Measurements from ENCODE around the gene OCIAD2.

Gene OCIAD2

GRCh38 chr4:48907706-48908477 is 1.3 kb upstream of the OCIAD2 start:
- no peak overlapping the region for H3K4me3 ChIP-seq (ENCODE audit: low read depth, low read length)
- no peaks in the 10 kb centered on the region for H3K27me3 ChIP-seq (ENCODE audit: control insufficient read depth, insufficient read depth, low read length)
- H3K9ac ChIP-seq (ENCODE audit: low read length), result no peak overlapping the region
- H3K27ac ChIP-seq (ENCODE audit: low read depth, low read length), result no peak overlapping the region
- no peaks in the 10 kb centered on the region for H3K9me3 ChIP-seq (ENCODE audit: control insufficient read depth, insufficient read depth, low read depth, low read length)
- H3K4me1 ChIP-seq (ENCODE audit: control insufficient read depth, insufficient read depth, low read length), result peaks cover 16% of the 10 kb centered on the region
- peaks cover 14% of the 10 kb centered on the region for H3K36me3 ChIP-seq (ENCODE audit: control insufficient read depth, insufficient read depth, low read length)

- no peaks in the 10 kb centered on the region for H3K27me3 ChIP-seq (ENCODE audit: control insufficient read depth, insufficient read depth, low read length)
- peaks cover 36% of the 10 kb centered on the region for H3K36me3 ChIP-seq (ENCODE audit: control insufficient read depth, insufficient read depth, low read length)
- H3K27ac ChIP-seq (ENCODE audit: low read depth, low read length), result no peak overlapping the region
- peak overlapping the region; percentile 73 for H3K4me3 ChIP-seq (ENCODE audit: low read depth, low read length)
- H3K9me3 ChIP-seq (ENCODE audit: control insufficient read depth, insufficient read depth, low read depth, low read length), result no peaks in the 10 kb centered on the region
- peaks cover 16% of the 10 kb centered on the region for H3K4me1 ChIP-seq (ENCODE audit: control insufficient read depth, insufficient read depth, low read length)
- H3K9ac ChIP-seq (ENCODE audit: low read length), result peak overlapping the region; percentile 66
These were observed 1.1 kb downstream of the OCIAD2 start for GRCh38 chr4:48905363-48906015.

DNA sequence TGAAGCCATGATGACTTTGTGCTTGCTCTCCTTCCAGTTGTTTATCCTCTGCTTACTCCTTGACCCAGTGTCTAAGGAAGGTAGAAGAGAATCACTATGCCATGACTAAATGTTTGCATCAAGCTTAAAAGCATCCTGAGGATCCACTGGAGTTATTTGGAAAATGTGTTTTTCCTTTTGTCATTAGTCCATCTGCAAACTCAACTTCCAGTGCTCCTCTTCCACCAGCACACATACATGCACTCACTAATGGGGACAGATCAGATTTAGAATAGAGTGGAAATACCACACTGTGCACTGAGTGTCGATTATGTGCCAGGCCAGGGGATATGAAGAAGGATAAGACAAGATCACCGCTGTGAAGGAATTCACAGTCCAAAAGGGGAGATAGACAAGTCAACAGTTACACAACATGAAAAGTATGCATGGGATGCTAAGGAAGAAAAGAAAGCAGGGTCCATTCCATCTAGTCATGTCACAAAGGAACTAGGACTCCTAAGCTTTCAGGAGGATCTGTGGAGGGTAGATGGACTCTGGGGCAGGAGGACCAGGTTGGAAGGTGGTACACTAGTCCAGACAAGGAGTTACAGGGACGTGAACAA is 1.9 kb downstream of the OCIAD2 start:
- no peaks in the 10 kb centered on the region for H3K27me3 ChIP-seq (ENCODE audit: control insufficient read depth, insufficient read depth, low read length)
- peaks cover 16% of the 10 kb centered on the region for H3K4me1 ChIP-seq (ENCODE audit: control insufficient read depth, insufficient read depth, low read length)
- no peak overlapping the region for H3K9ac ChIP-seq (ENCODE audit: low read length)
- no peaks in the 10 kb centered on the region for H3K9me3 ChIP-seq (ENCODE audit: control insufficient read depth, insufficient read depth, low read depth, low read length)
- peaks cover 43% of the 10 kb centered on the region for H3K36me3 ChIP-seq (ENCODE audit: control insufficient read depth, insufficient read depth, low read length)
- H3K27ac ChIP-seq (ENCODE audit: low read depth, low read length), result no peak overlapping the region
- H3K4me3 ChIP-seq (ENCODE audit: low read depth, low read length), result no peak overlapping the region

GRCh38 chr4:48904101-48904500 is 2.5 kb downstream of the OCIAD2 start:
- H3K36me3 ChIP-seq (ENCODE audit: control insufficient read depth, insufficient read depth, low read length), result peaks cover 48% of the 10 kb centered on the region
- H3K9ac ChIP-seq (ENCODE audit: low read length), result no peak overlapping the region
- peaks cover 14% of the 10 kb centered on the region for H3K4me1 ChIP-seq (ENCODE audit: control insufficient read depth, insufficient read depth, low read length)
- H3K9me3 ChIP-seq (ENCODE audit: control insufficient read depth, insufficient read depth, low read depth, low read length), result no peaks in the 10 kb centered on the region
- H3K27ac ChIP-seq (ENCODE audit: low read depth, low read length), result no peak overlapping the region
- no peaks in the 10 kb centered on the region for H3K27me3 ChIP-seq (ENCODE audit: control insufficient read depth, insufficient read depth, low read length)
- H3K4me3 ChIP-seq (ENCODE audit: low read depth, low read length), result no peak overlapping the region

GRCh38 chr4:48902266-48902665 is 4.3 kb downstream of the OCIAD2 start:
- Histone ChIP-seq H3K36me3 (ENCODE audit: control insufficient read depth, insufficient read depth, low read length) (peaks cover 65% of the 10 kb centered on the region), H3K9me3 (ENCODE audit: control insufficient read depth, insufficient read depth, low read depth, low read length) (no peaks in the 10 kb centered on the region), H3K27me3 (ENCODE audit: control insufficient read depth, insufficient read depth, low read length) (no peaks in the 10 kb centered on the region), H3K4me1 (ENCODE audit: control insufficient read depth, insufficient read depth, low read length) (peaks cover 14% of the 10 kb centered on the region), H3K27ac (ENCODE audit: low read depth, low read length) (no peak overlapping the region), H3K9ac (ENCODE audit: low read length) (no peak overlapping the region), H3K4me3 (ENCODE audit: low read depth, low read length) (no peak overlapping the region)

- H3K36me3 ChIP-seq (ENCODE audit: control insufficient read depth, insufficient read depth, low read length), result peaks cover 75% of the 10 kb centered on the region
- no peak overlapping the region for H3K4me3 ChIP-seq (ENCODE audit: low read depth, low read length)
These were observed 5.4 kb downstream of the OCIAD2 start for GRCh38 chr4:48901196-48901595.

DNA sequence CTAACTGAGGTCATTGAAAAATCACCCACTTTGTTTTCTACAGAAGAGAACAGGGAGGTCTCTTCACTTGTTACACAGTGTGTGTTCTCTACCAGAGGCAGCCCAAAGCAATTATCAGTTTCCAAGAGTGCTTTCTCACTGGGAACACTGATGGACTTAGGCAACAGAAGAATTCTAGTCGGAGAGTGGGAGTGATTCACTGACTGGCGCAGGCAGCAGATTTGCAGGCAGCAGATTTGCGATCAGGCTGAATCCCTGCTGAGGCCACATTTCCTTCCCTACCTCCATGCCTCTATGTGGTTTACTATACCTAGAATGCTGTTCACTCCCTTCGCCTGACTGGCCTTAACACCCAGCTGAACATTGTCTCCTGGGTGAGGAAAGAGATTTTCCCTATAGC is 6.6 kb downstream of the OCIAD2 start:
- Histone ChIP-seq H3K27ac (ENCODE audit: low read depth, low read length) (no peak overlapping the region), H3K9ac (ENCODE audit: low read length) (no peak overlapping the region)

More at GRCh38 chr4:48901196-48901595, 5.4 kb downstream of the OCIAD2 start:
- Histone ChIP-seq H3K4me1 (ENCODE audit: control insufficient read depth, insufficient read depth, low read length) (peaks cover 8% of the 10 kb centered on the region), H3K27me3 (ENCODE audit: control insufficient read depth, insufficient read depth, low read length) (no peaks in the 10 kb centered on the region), H3K27ac (ENCODE audit: low read depth, low read length) (no peak overlapping the region), H3K9me3 (ENCODE audit: control insufficient read depth, insufficient read depth, low read depth, low read length) (no peaks in the 10 kb centered on the region), H3K9ac (ENCODE audit: low read length) (no peak overlapping the region)

GRCh38 chr4:48899432-48899749 is 7.2 kb downstream of the OCIAD2 start:
- Histone ChIP-seq H3K9me3 (ENCODE audit: control insufficient read depth, insufficient read depth, low read depth, low read length) (no peaks in the 10 kb centered on the region), H3K27me3 (ENCODE audit: control insufficient read depth, insufficient read depth, low read length) (no peaks in the 10 kb centered on the region), H3K9ac (ENCODE audit: low read length) (no peak overlapping the region), H3K36me3 (ENCODE audit: control insufficient read depth, insufficient read depth, low read length) (peaks cover 87% of the 10 kb centered on the region), H3K27ac (ENCODE audit: low read depth, low read length) (no peak overlapping the region), H3K4me3 (ENCODE audit: low read depth, low read length) (no peak overlapping the region), H3K4me1 (ENCODE audit: control insufficient read depth, insufficient read depth, low read length) (no peaks in the 10 kb centered on the region)

More for the DNA sequence above, 6.6 kb downstream of the OCIAD2 start:
- no peaks in the 10 kb centered on the region for H3K9me3 ChIP-seq (ENCODE audit: control insufficient read depth, insufficient read depth, low read depth, low read length)
- peaks cover 85% of the 10 kb centered on the region for H3K36me3 ChIP-seq (ENCODE audit: control insufficient read depth, insufficient read depth, low read length)
- no peaks in the 10 kb centered on the region for H3K27me3 ChIP-seq (ENCODE audit: control insufficient read depth, insufficient read depth, low read length)
- H3K4me1 ChIP-seq (ENCODE audit: control insufficient read depth, insufficient read depth, low read length), result no peaks in the 10 kb centered on the region
- H3K4me3 ChIP-seq (ENCODE audit: low read depth, low read length), result no peak overlapping the region

DNA sequence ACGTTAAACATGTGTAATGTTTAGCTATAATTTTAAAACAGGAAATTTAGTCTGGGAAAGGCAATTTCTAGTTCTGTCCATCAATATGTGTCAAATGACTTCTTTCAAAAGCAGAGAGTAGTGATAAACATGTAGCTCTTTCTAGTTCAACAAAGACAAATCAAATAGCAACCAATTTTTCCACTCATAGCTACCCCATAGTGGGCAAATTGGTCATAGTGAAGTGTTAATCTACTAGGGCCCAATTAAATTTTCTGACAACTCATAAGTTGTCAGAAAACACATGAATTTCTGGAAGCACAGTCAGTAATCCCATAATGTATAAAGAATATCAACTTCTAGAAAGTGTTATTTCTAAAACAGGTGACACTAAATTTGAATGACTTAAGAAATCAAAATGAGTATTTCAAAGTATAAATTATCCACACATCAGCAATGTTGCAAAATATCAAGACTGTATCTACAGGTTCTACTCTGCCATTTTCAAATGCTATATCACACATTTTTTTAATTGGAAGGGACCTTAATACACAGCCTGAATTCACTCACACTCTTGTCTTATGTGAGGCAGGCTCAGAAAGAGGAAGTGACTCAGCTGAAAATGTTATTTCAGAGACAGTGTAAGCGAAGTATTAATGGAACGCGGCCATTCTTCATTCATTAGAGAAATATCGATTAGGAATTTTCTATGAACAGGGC is 7.7 kb downstream of the OCIAD2 start:
- Histone ChIP-seq H3K9me3 (ENCODE audit: control insufficient read depth, insufficient read depth, low read depth, low read length) (no peaks in the 10 kb centered on the region), H3K4me1 (ENCODE audit: control insufficient read depth, insufficient read depth, low read length) (no peaks in the 10 kb centered on the region), H3K27me3 (ENCODE audit: control insufficient read depth, insufficient read depth, low read length) (no peaks in the 10 kb centered on the region), H3K9ac (ENCODE audit: low read length) (no peak overlapping the region), H3K27ac (ENCODE audit: low read depth, low read length) (no peak overlapping the region), H3K36me3 (ENCODE audit: control insufficient read depth, insufficient read depth, low read length) (peaks cover 86% of the 10 kb centered on the region), H3K4me3 (ENCODE audit: low read depth, low read length) (no peak overlapping the region)

DNA sequence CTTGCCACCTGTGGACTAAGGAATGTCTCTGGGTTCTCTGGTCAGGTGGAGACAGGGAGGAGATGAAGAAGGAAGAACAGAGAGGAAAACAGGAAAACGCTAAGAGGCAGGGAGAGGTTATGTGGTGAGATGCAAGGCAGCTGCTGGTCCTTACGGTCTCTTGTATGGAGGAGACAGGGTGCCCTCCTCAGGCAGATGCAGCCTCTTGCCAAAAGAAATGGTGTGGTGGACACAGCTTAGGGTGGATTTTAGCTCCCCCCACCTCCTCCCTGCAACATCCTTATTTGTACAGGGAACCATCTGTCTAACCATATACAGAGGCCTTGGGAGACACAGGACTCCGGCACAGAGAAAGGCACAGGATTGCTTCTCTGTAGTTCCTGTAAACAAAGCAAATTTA is 9.7 kb downstream of the OCIAD2 start:
- H3K4me1 ChIP-seq (ENCODE audit: control insufficient read depth, insufficient read depth, low read length), result no peaks in the 10 kb centered on the region

More for the DNA sequence above, 9.7 kb downstream of the OCIAD2 start:
- no peaks in the 10 kb centered on the region for H3K27me3 ChIP-seq (ENCODE audit: control insufficient read depth, insufficient read depth, low read length)
- no peak overlapping the region for H3K9ac ChIP-seq (ENCODE audit: low read length)
- H3K27ac ChIP-seq (ENCODE audit: low read depth, low read length), result no peak overlapping the region
- peaks cover 86% of the 10 kb centered on the region for H3K36me3 ChIP-seq (ENCODE audit: control insufficient read depth, insufficient read depth, low read length)
- H3K9me3 ChIP-seq (ENCODE audit: control insufficient read depth, insufficient read depth, low read depth, low read length), result no peaks in the 10 kb centered on the region
- H3K4me3 ChIP-seq (ENCODE audit: low read depth, low read length), result no peak overlapping the region

Measured in HUES6 (cell line).